ENCODE measurements around the gene WAPL. TPM values are rescaled to one million over a fixed set of nuclear protein-coding genes. Genes with fewer than 3 reads are reported as not detected.
A peak's percentile ranks its signal among the peaks of the same experiment; 100 is the strongest.

The WAPL gene
- total and polyA plus RNA-seq, 2 of the 13 experiments (the other 11 are each of a cell fraction or from before 2014, with no cell fraction given): 13.2 to 43.5 TPM

DNA sequence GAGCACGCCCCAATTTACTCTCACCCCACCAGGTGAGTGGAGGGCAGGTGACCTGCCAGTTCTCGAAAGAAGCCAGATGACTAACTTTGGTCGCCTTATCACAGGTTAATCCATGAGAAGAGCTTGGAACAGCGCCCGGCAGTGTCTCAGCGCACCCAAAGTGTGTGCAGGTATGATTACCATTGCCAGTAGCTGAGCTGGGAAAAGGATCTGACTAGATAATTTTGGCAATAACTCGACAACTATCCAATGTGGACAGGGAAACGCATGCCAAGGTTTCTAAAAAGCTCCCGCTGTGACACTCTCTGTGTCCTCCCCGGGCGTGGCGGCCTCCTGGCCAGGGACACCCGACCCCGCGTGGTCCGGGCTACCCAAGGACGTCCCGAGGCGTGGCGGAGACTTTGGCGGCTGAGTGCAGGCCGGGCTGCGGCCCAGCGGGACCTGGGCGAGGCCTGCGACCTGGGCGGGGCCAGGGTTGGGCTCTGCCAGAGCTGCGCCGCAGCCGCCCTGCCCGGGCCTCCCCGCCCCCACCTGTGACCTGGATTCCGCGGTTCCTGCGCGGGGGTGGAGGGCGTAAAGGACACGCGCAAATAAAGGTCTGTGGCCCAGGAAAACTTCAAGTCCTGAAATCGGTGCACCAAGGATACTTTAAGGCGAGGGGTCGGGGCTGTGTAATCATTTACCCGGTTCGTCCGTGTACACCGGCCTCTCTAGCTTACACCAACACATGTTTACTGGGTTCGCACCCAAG, 13.7 kb upstream of the WAPL start (continued):
- no peak for TF ChIP-seq KDM4B (CRISPR knock-in tag; IDR thresholded peaks at IDR 0.05)
- TF ChIP-seq MEF2D (CRISPR knock-in tag; IDR thresholded peaks at IDR 0.05): no peak
- TF ChIP-seq, protein P1, sequence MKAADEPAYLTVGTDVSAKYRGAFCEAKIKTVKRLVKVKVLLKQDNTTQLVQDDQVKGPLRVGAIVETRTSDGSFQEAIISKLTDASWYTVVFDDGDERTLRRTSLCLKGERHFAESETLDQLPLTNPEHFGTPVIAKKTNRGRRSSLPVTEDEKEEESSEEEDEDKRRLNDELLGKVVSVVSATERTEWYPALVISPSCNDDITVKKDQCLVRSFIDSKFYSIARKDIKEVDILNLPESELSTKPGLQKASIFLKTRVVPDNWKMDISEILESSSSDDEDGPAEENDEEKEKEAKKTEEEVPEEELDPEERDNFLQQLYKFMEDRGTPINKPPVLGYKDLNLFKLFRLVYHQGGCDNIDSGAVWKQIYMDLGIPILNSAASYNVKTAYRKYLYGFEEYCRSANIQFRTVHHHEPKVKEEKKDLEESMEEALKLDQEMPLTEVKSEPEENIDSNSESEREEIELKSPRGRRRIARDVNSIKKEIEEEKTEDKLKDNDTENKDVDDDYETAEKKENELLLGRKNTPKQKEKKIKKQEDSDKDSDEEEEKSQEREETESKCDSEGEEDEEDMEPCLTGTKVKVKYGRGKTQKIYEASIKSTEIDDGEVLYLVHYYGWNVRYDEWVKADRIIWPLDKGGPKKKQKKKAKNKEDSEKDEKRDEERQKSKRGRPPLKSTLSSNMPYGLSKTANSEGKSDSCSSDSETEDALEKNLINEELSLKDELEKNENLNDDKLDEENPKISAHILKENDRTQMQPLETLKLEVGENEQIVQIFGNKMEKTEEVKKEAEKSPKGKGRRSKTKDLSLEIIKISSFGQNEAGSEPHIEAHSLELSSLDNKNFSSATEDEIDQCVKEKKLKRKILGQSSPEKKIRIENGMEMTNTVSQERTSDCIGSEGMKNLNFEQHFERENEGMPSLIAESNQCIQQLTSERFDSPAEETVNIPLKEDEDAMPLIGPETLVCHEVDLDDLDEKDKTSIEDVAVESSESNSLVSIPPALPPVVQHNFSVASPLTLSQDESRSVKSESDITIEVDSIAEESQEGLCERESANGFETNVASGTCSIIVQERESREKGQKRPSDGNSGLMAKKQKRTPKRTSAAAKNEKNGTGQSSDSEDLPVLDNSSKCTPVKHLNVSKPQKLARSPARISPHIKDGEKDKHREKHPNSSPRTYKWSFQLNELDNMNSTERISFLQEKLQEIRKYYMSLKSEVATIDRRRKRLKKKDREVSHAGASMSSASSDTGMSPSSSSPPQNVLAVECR (CRISPR knock-in tag; IDR thresholded peaks at IDR 0.05; ENCODE audit: borderline replicate concordance): peak; percentile 73; the same call in 1 of the 2 replicates
- no peak for TF ChIP-seq HNRNPH1 (optimal IDR thresholded peaks at IDR 0.05; ENCODE audit: low read depth, low read length)
- no peak for TF ChIP-seq CAMTA2 (CRISPR knock-in tag; IDR thresholded peaks at IDR 0.05; ENCODE audit: borderline replicate concordance)
- peak; percentile 53; the same call in 1 of the 2 replicates for TF ChIP-seq CCDC6 (CRISPR knock-in tag; IDR thresholded peaks at IDR 0.05)
- TF ChIP-seq MXD4 (CRISPR knock-in tag; IDR thresholded peaks at IDR 0.05): 0 out of 2 replicates have a peak, but pooled peaks have one; percentile 60
- no peak for TF ChIP-seq ZNF589 (CRISPR knock-in tag; conservative IDR thresholded peaks at IDR 0.05)
- no peak for TF ChIP-seq NFE2L2 (IDR thresholded peaks at IDR 0.05; ENCODE audit: low read length)
- TF ChIP-seq ZNF605 (CRISPR knock-in tag; IDR thresholded peaks at IDR 0.05): no peak
- TF ChIP-seq HNRNPLL (IDR thresholded peaks at IDR 0.05; ENCODE audit: low read depth, low read length, poor library complexity, severe bottlenecking): peak; percentile 64
- TF ChIP-seq ZFY (CRISPR knock-in tag; IDR thresholded peaks at IDR 0.05): peak; percentile 90
- TF ChIP-seq TSC22D2 (CRISPR knock-in tag; IDR thresholded peaks at IDR 0.05; ENCODE audit: borderline replicate concordance): no peak; the same call in 1 of the 2 replicates
- peak; percentile 63 for TF ChIP-seq SALL1 (CRISPR knock-in tag; IDR thresholded peaks at IDR 0.05)
- TF ChIP-seq, protein P2, sequence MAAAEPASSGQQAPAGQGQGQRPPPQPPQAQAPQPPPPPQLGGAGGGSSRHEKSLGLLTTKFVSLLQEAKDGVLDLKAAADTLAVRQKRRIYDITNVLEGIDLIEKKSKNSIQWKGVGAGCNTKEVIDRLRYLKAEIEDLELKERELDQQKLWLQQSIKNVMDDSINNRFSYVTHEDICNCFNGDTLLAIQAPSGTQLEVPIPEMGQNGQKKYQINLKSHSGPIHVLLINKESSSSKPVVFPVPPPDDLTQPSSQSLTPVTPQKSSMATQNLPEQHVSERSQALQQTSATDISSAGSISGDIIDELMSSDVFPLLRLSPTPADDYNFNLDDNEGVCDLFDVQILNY (CRISPR knock-in tag; conservative IDR thresholded peaks at IDR 0.05): no peak
- no peak for TF ChIP-seq ZNF816 (CRISPR knock-in tag; IDR thresholded peaks at IDR 0.05; ENCODE audit: borderline replicate concordance)
- no peak for TF ChIP-seq HCFC1 (IDR thresholded peaks at IDR 0.05; ENCODE audit: low read depth, low read length)
- TF ChIP-seq, protein P3, sequence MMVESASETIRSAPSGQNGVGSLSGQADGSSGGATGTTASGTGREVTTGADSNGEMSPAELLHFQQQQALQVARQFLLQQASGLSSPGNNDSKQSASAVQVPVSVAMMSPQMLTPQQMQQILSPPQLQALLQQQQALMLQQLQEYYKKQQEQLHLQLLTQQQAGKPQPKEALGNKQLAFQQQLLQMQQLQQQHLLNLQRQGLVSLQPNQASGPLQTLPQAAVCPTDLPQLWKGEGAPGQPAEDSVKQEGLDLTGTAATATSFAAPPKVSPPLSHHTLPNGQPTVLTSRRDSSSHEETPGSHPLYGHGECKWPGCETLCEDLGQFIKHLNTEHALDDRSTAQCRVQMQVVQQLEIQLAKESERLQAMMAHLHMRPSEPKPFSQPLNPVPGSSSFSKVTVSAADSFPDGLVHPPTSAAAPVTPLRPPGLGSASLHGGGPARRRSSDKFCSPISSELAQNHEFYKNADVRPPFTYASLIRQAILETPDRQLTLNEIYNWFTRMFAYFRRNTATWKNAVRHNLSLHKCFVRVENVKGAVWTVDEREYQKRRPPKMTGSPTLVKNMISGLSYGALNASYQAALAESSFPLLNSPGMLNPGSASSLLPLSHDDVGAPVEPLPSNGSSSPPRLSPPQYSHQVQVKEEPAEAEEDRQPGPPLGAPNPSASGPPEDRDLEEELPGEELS (CRISPR knock-in tag; IDR thresholded peaks at IDR 0.05): peak; percentile 21; the same call in 1 of the 2 replicates
- TF ChIP-seq HIVEP1 (CRISPR knock-in tag; IDR thresholded peaks at IDR 0.05): no peak
- TF ChIP-seq ZNF224 (CRISPR knock-in tag; IDR thresholded peaks at IDR 0.05): no peak
